Activated CD8-positive, alpha-beta memory T cell treated with anti-CD3 and anti-CD28 coated beads, Interleukin-2, amount 50 U/mL, for 48 hours (primary cell): Measurements from ENCODE around the gene STEAP1.
A peak's percentile ranks its signal among the peaks of the same experiment; 100 is the strongest.
"Not testable (repeated sequence)": the region's sequence is repeated elsewhere in the genome, so short reads cannot be mapped to it uniquely, and the experiment has no call there.

ENCODE experiments used
- DNase-seq: peaks from one replicate; pipeline ENCODE4 v3.0.0-alpha.2; 2020

The STEAP1 gene

DNA sequence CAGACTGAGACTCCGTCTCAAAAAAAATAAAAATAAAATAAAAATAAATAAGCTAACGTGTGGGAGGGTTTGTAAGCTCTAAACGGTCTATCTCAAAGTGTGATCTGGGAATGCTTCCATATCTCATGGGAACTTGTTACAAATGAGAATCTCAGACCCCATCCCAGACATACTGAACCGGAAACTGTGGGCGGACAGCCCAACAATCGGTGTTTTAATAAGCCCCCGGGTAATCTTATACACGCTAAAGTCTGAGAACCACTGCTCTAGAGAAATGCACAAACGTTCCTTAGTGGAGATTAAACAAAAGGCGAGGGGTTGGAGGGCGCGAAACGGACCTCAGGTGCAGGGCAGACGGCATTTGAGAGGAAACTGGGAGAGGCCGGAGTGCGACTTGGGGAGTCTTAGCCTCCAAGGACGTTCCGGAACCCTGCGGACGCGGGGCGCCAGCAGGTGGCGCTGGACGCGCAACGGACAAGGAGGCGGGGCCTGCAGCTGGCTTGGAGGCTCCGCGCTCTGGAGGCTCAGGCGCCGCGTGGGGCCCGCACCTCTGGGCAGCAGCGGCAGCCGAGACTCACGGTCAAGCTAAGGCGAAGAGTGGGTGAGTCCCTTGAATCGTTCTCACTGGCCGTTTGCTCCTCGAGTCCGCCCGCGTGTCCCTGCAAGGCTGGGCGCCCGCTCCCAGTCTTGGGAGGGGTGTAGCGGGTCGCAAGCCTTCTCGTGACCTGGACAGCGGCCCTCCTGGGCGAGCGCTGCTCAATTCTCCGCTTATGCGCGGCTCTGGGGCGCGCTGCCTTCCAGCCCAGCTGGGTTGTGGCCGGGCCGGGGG lies at the start of gene STEAP1:
Gene STEAP1 (plus strand): TSS at position 527 of the 829 bp plus-strand sequence. CDS start 5,320 bp downstream, outside the sequence.
- peak; percentile 96 for DNase-seq

- DNase-seq = not testable (repeated sequence)
Observed at GRCh38 chr7:90114972-90115371, 39.3 kb upstream of the STEAP1 start.

- peak; percentile 53 for DNase-seq
Observed at GRCh38 chr7:90118551-90119177, 35.6 kb upstream of the STEAP1 start.

GRCh38 chr7:90119178-90119971 lies 34.9 kb upstream of the STEAP1 start:
- peak; percentile 59 for DNase-seq

GRCh38 chr7:90120205-90120604 lies 34.1 kb upstream of the STEAP1 start:
- not testable (repeated sequence) for DNase-seq

- not testable (repeated sequence) for DNase-seq
Observed at GRCh38 chr7:90131746-90132145, 22.5 kb upstream of the STEAP1 start.

DNA sequence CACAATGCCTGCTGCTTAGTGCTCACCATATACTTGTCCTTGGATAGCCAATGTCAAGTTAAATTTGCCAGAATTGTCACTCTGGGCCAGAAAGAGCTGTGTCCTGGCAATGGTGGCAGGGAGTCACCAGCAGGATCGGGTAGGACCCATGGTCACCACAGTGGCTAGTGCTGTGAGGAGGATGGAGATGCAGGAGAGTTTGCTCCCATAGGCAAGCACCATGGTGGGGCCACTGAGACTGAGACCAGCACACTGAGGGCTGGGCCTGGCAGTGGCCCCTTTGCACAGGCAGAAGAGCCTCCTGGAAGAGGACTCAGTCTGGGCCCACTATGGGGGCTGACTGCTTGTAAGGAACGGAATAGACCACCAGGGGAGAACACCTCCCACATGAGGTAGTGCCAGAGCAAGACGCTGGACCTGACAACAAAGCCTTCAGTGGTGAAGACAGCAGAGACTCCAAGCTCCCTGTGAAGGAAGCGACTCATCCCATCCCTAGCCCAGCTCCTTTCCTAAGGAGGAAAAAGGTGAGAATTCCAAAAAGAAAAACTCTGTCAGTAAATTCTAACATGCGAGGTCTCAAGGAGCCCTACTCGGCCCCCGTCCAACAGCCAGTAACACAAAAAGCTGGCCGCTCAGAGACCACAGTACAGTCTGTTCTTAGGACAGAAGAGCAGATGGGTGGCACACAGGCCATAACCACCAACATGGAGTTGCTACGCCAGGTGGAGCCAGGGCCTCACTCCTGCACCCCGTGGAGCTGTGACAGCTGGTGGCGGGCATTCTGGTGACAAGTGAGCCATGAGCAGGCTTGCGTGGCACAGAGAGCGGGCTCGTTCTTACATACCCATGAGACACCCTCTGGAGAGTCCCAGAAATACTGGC lies 6.9 kb upstream of the STEAP1 start:
- not testable (repeated sequence) for DNase-seq

GRCh38 chr7:90149428-90149827 lies 4.8 kb upstream of the STEAP1 start:
- DNase-seq = not testable (repeated sequence)

GRCh38 chr7:90151884-90152283 lies 2.4 kb upstream of the STEAP1 start:
- DNase-seq = not testable (repeated sequence)

GRCh38 chr7:90152642-90153253 lies 1.5 kb upstream of the STEAP1 start:
- DNase-seq = not testable (repeated sequence)

- DNase-seq = no peak
Observed at GRCh38 chr7:90155206-90155605, 937 bp downstream of the STEAP1 start.

- not testable (repeated sequence) for DNase-seq
Observed at GRCh38 chr7:90157331-90157730, 3.1 kb downstream of the STEAP1 start.

DNA sequence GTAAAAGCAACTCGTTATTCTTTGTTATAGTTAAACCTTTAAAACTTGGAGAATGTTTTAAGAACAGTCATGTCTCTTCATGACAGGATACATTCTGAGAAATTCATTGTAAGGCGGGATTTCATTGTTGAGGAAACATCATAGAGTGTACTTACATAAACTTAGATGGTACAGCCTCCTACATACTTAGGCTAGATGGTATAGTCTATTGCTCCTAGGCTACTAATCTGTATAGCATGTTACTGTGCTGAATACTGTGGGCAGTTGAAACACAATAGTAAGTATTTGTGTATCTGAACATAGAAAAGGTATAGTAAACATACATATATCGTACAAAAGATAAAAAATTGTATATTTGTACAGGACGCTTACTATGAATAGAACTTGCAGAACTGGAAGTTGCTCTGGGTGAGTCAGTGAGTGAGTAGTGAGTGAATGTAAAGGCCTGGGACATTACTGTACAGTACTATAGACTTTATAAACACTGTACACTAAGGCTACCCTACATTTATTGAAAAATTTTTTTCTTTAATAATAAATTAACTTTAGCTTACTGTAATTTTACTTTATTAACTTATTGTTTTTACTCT lies 3.6 kb downstream of the STEAP1 start:
- not testable (repeated sequence) for DNase-seq

DNA sequence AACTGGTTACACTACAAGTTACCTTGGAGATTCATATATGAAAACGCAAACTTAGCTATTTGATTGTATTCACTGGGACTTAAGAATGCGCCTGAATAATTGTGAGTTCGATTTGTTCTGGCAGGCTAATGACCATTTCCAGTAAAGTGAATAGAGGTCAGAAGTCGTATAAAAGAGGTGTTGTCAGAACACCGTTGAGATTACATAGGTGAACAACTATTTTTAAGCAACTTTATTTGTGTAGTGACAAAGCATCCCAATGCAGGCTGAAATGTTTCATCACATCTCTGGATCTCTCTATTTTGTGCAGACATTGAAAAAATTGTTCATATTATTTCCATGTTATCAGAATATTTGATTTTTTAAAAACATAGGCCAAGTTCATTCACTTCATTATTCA lies 9.3 kb downstream of the STEAP1 start:
- DNase-seq = no peak

DNA sequence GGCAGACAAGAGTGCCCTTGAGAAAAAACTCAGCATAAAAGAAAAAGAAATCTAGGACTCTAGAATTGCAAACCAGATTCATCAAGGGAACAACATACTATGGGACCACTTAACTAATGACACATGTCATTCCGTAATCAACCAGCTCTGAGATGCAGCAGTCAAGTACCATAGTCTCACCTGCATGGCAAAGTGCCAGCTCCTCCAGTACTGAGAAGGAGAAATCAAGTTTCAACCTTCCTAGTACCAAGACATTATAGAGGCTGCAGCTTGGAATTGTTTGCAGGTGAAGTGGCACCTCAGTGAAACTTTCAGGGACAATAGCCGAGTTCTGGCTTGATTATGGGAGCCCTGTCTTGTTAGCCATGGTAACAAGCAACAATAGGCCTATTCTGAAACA lies 11.5 kb downstream of the STEAP1 start:
- no peak for DNase-seq

GRCh38 chr7:90166153-90166552 lies 11.9 kb downstream of the STEAP1 start:
- DNase-seq = no peak

GRCh38 chr7:90167361-90167760 lies 13.1 kb downstream of the STEAP1 start:
- no peak for DNase-seq

GRCh38 chr7:90169891-90170290 lies 15.6 kb downstream of the STEAP1 start:
- DNase-seq = no peak

DNA sequence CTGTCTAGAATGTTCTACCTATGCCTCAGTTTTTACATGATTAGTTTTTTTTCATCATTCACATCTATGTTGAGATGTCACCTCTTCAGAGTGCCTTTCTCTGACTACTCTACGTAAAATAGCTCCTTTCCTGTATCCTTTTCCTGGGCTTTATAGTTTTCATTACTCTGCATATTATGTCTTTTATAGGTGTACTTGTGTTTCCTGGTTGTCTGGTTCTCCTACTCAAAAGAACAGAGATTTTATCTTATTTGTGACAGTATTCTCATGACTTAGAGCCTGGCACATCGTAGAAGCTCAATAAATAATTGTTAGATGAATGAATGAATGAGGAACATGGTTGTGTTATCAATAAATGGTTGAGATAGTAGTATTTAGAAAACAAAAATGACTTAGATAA lies 17.9 kb downstream of the STEAP1 start:
- DNase-seq = no peak

DNA sequence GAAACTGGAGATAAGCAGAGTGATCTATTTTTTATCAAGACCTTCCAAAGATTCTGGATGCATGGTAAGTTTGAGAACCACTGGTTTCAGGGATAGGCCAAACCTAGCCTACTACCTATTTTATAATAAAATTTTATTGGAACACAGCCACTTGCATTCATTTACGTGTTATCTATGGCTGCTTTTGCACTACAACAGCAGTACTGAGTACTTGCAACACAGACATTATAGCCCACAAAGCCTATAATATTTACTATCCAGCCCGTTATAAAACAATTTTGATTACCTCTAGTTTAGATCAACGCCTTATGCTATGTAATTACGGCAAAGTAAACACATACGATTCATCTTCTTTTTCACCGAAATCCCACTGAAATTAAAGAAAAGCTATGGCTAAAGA lies 18.4 kb downstream of the STEAP1 start:
- no peak for DNase-seq

DNA sequence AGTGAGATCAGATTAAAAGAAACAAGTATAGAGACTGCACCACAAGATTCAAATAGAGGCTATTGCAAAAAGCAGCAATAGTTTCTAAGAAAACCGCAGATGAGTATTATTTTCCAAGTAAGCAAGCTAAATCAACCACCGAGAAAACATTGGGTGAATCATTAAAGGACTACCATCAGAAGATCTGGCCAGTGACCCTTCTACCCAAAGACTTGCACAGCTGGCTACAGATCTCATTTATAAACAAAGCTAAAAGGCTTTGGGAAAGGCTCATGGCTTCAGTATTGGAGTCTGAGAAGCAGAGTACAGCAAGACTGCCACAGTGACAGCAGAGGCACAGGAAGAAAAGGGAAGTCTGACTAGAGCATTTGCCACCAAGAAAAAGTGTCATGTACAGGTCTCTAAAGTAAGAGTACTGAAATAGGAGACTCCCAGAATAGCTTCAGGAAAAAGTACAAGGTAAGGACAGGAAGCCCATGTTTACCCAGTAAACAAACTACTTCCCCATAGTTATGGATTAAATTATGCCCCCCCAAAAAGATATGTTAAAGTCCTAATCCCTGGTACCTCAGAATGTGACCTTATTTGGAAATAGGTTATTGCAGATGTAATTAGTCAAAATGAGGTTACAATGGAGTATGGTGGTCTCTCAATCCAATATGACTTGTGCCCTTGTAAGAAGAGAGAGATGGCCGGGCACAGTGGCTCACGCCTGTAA lies 19.0 kb downstream of the STEAP1 start:
- DNase-seq = no peak
